ENCODE data around the gene AGK.

AGK gene

DNA sequence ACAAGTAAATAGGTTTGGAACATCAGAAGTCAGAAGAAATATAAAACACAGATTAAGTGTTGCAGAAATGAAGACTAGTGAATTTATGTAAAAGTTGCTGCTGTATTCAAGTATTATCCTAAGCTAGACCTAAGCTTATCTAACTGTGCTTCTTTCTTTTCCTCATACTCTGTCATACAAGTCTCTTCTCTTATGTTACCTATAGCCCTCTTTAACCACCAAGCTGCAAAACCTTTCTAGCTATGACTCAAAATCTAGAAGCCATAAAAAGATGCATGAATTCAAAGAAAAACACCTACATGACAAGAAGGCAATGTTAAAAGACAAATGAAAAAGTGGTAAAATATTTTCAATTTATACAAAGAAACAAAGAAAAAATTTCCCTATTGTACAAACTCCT is 127.8 kb downstream of the AGK start:
- no peak for TF ChIP-seq EZH2phosphoT487 (conservative IDR thresholded peaks at IDR 0.05; ENCODE audit: low read length)
- TF ChIP-seq, protein P1, sequence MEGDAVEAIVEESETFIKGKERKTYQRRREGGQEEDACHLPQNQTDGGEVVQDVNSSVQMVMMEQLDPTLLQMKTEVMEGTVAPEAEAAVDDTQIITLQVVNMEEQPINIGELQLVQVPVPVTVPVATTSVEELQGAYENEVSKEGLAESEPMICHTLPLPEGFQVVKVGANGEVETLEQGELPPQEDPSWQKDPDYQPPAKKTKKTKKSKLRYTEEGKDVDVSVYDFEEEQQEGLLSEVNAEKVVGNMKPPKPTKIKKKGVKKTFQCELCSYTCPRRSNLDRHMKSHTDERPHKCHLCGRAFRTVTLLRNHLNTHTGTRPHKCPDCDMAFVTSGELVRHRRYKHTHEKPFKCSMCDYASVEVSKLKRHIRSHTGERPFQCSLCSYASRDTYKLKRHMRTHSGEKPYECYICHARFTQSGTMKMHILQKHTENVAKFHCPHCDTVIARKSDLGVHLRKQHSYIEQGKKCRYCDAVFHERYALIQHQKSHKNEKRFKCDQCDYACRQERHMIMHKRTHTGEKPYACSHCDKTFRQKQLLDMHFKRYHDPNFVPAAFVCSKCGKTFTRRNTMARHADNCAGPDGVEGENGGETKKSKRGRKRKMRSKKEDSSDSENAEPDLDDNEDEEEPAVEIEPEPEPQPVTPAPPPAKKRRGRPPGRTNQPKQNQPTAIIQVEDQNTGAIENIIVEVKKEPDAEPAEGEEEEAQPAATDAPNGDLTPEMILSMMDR (IDR thresholded peaks at IDR 0.05; ENCODE audit: insufficient read depth, low read length, poor library complexity, severe bottlenecking): no peak
- H2AFZ ChIP-seq (ENCODE audit: low read depth, low read length, severe bottlenecking): no peak overlapping the region

DNA sequence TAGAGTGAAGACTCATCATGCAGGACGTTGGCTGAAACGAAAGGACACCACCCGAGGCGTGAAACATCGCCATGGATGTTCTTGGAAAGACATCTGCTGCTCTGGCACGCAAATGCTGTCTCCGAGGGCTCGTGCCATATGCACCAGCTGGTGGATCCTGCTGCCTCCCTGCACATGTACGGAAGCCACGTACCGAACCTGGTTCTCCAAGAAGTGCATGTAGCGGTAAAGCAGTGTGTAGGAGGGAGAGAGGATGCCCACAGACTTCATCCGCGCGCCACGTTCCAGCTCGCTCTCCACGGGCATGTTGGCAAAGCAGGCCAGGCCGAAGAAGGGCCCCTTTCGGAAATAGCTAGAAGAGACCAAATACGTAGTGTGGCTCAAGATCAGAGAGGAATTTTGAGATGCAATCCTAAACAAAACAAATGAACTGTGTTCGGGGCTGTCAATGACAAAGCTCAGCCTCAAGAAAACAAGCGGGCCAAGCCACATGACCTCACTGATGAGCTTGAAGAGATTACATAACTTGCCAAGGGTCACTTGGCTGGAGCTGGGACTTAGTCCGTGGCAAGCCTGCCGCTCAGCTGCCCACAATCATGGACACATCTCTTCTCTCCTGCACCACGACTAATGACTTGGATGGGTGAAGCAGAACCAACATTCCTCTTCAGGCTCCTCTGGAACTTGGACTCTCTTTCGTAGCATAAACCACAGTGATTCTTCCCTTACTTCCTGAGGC is 134.2 kb downstream of the AGK start:
- no peaks in the 10 kb centered on the region for H3F3A ChIP-seq (ENCODE audit: insufficient read depth)
- no peaks in the 10 kb centered on the region for H3K79me2 ChIP-seq (ENCODE audit: insufficient read depth, low read length)
- no peak overlapping the region for H3K9ac ChIP-seq (ENCODE audit: low read length)
- H2AFZ ChIP-seq (ENCODE audit: low read depth, low read length, severe bottlenecking): no peak overlapping the region
- H3K4me3 ChIP-seq (ENCODE audit: insufficient read depth, low read length, poor library complexity, severe bottlenecking): no peak overlapping the region
- no peaks in the 10 kb centered on the region for H3K9me2 ChIP-seq (replicated peaks; ENCODE audit: insufficient read depth, low read length)
- H3K4me2 ChIP-seq (ENCODE audit: low read depth, low read length, poor library complexity, severe bottlenecking): no peak overlapping the region
- no peaks in the 10 kb centered on the region for H3K9me3 ChIP-seq (ENCODE audit: insufficient read depth, low read length)
- no peaks in the 10 kb centered on the region for H4K20me1 ChIP-seq (ENCODE audit: low read depth, low read length)
- no peak overlapping the region for H3K27ac ChIP-seq (ENCODE audit: low read depth, low read length)
- no peaks in the 10 kb centered on the region for H3K27me3 ChIP-seq (ENCODE audit: low read length)
- TF ChIP-seq EZH2phosphoT487 (conservative IDR thresholded peaks at IDR 0.05; ENCODE audit: low read length): no peak
- TF ChIP-seq, protein P1 (IDR thresholded peaks at IDR 0.05; ENCODE audit: insufficient read depth, low read length, poor library complexity, severe bottlenecking): no peak
- no peaks in the 10 kb centered on the region for H3K36me3 ChIP-seq (ENCODE audit: low read length)

More for the DNA sequence above, 127.8 kb downstream of the AGK start:
- Histone ChIP-seq H4K20me1 (ENCODE audit: low read depth, low read length) (no peaks in the 10 kb centered on the region), H3K4me3 (ENCODE audit: insufficient read depth, low read length, poor library complexity, severe bottlenecking) (no peak overlapping the region), H3K36me3 (ENCODE audit: low read length) (no peaks in the 10 kb centered on the region), H3K9me3 (ENCODE audit: insufficient read depth, low read length) (no peaks in the 10 kb centered on the region), H3K27ac (ENCODE audit: low read depth, low read length) (no peak overlapping the region), H3K79me2 (ENCODE audit: insufficient read depth, low read length) (no peaks in the 10 kb centered on the region), H3K4me2 (ENCODE audit: low read depth, low read length, poor library complexity, severe bottlenecking) (no peak overlapping the region), H3K9me2 (replicated peaks; ENCODE audit: insufficient read depth, low read length) (no peaks in the 10 kb centered on the region), H3K27me3 (ENCODE audit: low read length) (no peaks in the 10 kb centered on the region), H3F3A (ENCODE audit: insufficient read depth) (no peaks in the 10 kb centered on the region), H3K9ac (ENCODE audit: low read length) (no peak overlapping the region)

DNA sequence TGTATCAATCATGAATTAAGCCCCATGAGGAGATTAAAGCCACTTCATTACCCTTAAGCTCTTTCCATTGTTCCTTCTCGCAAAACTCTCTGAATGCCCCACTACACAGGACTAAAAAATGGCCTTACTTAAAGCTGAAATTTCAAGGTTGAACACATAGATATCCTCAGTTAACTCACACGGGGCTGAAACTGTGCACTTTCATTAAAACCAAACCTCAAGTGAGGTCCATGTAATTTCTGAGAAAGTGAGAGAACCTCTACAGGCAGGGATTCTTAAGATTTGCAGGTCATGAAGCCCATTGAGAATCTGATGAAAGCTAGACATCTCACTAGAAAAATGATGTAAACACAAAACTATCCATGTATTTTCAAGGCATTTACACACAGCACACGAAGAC is 134.9 kb downstream of the AGK start:
- TF ChIP-seq, protein P1 (IDR thresholded peaks at IDR 0.05; ENCODE audit: insufficient read depth, low read length, poor library complexity, severe bottlenecking): no peak
- TF ChIP-seq EZH2phosphoT487 (conservative IDR thresholded peaks at IDR 0.05; ENCODE audit: low read length): no peak
- H3F3A ChIP-seq (ENCODE audit: insufficient read depth): no peaks in the 10 kb centered on the region
- no peaks in the 10 kb centered on the region for H3K9me3 ChIP-seq (ENCODE audit: insufficient read depth, low read length)
- H3K27ac ChIP-seq (ENCODE audit: low read depth, low read length): no peak overlapping the region
- H3K27me3 ChIP-seq (ENCODE audit: low read length): no peaks in the 10 kb centered on the region
- H3K4me2 ChIP-seq (ENCODE audit: low read depth, low read length, poor library complexity, severe bottlenecking): no peak overlapping the region
- no peak overlapping the region for H3K4me3 ChIP-seq (ENCODE audit: insufficient read depth, low read length, poor library complexity, severe bottlenecking)
- no peaks in the 10 kb centered on the region for H3K9me2 ChIP-seq (replicated peaks; ENCODE audit: insufficient read depth, low read length)
- H2AFZ ChIP-seq (ENCODE audit: low read depth, low read length, severe bottlenecking): no peak overlapping the region
- no peak overlapping the region for H3K9ac ChIP-seq (ENCODE audit: low read length)
- no peaks in the 10 kb centered on the region for H4K20me1 ChIP-seq (ENCODE audit: low read depth, low read length)
- no peaks in the 10 kb centered on the region for H3K36me3 ChIP-seq (ENCODE audit: low read length)
- no peaks in the 10 kb centered on the region for H3K79me2 ChIP-seq (ENCODE audit: insufficient read depth, low read length)

Data from SU-DHL-6 (cell line).